Gastroesophageal sphincter (tissue), 4 donors: ENCODE data around the gene ADAR. TPM values are rescaled to one million over a fixed set of nuclear protein-coding genes. Genes with fewer than 3 reads are reported as not detected.

Source experiments
- ATAC-seq: fragments of 150-250 bp; one replicate; pipeline ENCODE4 v1.9.1; 2016; ENCODE audit warnings: mild to moderate bottlenecking, moderate library complexity
- H3K27ac ChIP-seq, 4 donors: fragments of 200-600 bp; sonication (generic) in 3 of 4; 1 replicate in 3 of 4; 2 replicates in 1 of 4; pipeline ENCODE4 v1.5.1; 2016 to 2019
- H3K27me3 ChIP-seq: fragments of 200-600 bp; sonication (generic); one replicate; pipeline ENCODE4 v1.5.1; 2019
- H3K36me3 ChIP-seq, 2 donors: fragments of 200-600 bp; sonication (generic); one replicate each; pipeline ENCODE4 v1.5.1; 2019; ENCODE audit warnings: control low read depth in 1 of 2
- H3K4me1 ChIP-seq, 3 donors: fragments of 200-600 bp; sonication (generic); 1 replicate in 2 of 3; 2 replicates in 1 of 3; pipeline ENCODE4 v1.5.1; 2016 to 2019; ENCODE audit warnings: control low read depth in 2 of 3
- H3K4me3 ChIP-seq, 2 donors: fragments of 200-600 bp; sonication (generic); one replicate each; pipeline ENCODE4 v1.5.1; 2019; ENCODE audit warnings: mild to moderate bottlenecking in 1 of 2, moderate library complexity in 1 of 2
- H3K9me3 ChIP-seq, 3 donors: fragments of 200-600 bp; sonication (generic); one replicate each; pipeline ENCODE4 v1.5.1; 2017 to 2019; ENCODE audit warnings: control low read depth in 2 of 3
- EP300 ChIP-seq: sonication (generic); formaldehyde crosslinking; IDR thresholded peaks from one replicate; pipeline ENCODE4 v1.6.1; 2017; ENCODE audit warnings: antibody characterized with exemption, mild to moderate bottlenecking
- POLR2A ChIP-seq, 2 donors: fragments of 450-650 bp; IDR thresholded peaks; one replicate each; pipeline ENCODE4 v1.6.1; 2017; ENCODE audit warnings: antibody characterized with exemption in 2 of 2, mild to moderate bottlenecking in 2 of 2, moderate library complexity in 1 of 2
- POLR2AphosphoS5 ChIP-seq: sonication (generic); formaldehyde crosslinking; IDR thresholded peaks from one replicate; pipeline ENCODE4 v1.6.1; 2017; ENCODE audit warnings: antibody characterized with exemption
- WGBS, 2 donors: methylation state at CpG; one replicate each; pipeline ENCODE4 v1.1.5; 2018; ENCODE audit warnings: low coverage in 1 of 2; 5-methylcytosine and 5-hydroxymethylcytosine counted together
- total RNA-seq, 4 donors: library from RNA; depleted of rRNA; stranded (reverse); fragments of >200 nt; gene quantifications; one replicate each; pipeline ENCODE4 v1.1.0, GENCODE V29; 2016
- TF ChIP-seq, protein P1 (sequence below), 4 experiments: fragments of 200-600 bp in 2 of 4; fragments of 450-650 bp in 2 of 4; sonication (generic) in 1 of 4; IDR thresholded peaks; one replicate each; pipeline ENCODE4 v1.5.1; 2017 to 2019; ENCODE audit warnings: antibody characterized with exemption in 4 of 4, mild to moderate bottlenecking in 2 of 4, moderate library complexity in 2 of 4

Gene ADAR
- total RNA-seq, 4 donors from 2014 or later, result 71.0 to 108 (median 90.4) TPM

DNA sequence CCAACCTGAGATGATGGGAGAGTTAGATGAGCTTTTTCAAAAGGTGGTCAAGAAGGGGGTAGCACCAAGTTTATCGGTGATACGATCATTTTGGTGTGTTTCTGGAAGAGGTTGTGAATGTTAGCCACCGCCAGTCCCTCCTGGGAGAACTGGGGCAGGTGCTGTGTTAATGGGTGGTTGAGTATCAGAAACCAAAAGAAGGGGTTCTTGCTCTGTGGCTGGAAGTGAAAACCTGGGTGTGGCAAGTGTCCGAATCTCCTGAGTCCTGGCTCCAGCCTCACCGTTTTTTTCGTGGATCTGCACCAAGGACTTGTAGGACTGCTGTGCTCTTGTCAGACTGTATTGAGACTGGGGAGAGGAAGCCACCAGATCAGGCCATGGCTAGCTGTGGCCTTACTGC lies 57.3 kb downstream of the ADAR start:
- no peak for ATAC-seq
- Histone ChIP-seq H3K4me3 (no peak overlapping the region), H3K4me1 (peaks cover 0 to 40% (median 8%) of the 10 kb centered on the region in 3 donors), H3K27me3 (no peaks in the 10 kb centered on the region), H3K27ac (no peak overlapping the region), H3K36me3 (peaks cover 0 to 72% of the 10 kb centered on the region in 2 donors), H3K9me3 (no peaks in the 10 kb centered on the region)
- TF ChIP-seq, protein P1, sequence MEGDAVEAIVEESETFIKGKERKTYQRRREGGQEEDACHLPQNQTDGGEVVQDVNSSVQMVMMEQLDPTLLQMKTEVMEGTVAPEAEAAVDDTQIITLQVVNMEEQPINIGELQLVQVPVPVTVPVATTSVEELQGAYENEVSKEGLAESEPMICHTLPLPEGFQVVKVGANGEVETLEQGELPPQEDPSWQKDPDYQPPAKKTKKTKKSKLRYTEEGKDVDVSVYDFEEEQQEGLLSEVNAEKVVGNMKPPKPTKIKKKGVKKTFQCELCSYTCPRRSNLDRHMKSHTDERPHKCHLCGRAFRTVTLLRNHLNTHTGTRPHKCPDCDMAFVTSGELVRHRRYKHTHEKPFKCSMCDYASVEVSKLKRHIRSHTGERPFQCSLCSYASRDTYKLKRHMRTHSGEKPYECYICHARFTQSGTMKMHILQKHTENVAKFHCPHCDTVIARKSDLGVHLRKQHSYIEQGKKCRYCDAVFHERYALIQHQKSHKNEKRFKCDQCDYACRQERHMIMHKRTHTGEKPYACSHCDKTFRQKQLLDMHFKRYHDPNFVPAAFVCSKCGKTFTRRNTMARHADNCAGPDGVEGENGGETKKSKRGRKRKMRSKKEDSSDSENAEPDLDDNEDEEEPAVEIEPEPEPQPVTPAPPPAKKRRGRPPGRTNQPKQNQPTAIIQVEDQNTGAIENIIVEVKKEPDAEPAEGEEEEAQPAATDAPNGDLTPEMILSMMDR (IDR thresholded peaks at IDR 0.05), result no peak
- no peak for TF ChIP-seq POLR2A (IDR thresholded peaks at IDR 0.05)
- TF ChIP-seq EP300, result no peak
- no peak for TF ChIP-seq POLR2AphosphoS5
- 67 to 72% methylated on average over 3 to 4 of the region's 6 CpGs for WGBS, 2 donors

DNA sequence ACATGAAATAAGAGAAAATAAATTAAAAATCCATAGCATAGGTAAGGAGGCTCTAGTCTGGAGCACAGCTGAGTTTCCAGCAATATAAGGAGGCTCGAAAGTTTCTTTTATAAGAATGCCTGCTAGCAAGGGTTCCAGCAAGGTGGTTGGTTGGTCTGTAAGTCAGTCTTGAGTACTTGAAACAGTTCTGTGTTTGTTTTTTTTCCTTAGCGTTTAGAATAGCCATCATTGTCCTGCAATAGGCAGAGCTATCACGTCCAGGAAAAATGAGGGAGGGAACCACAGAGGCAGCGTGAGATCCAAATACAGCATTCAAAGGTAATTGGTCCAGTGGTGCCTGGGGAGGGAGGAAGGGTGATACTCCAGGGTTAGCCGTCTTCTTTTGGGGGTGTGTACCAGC lies 57.9 kb downstream of the ADAR start:
- Histone ChIP-seq H3K27ac (no peak overlapping the region), H3K9me3 (no peaks in the 10 kb centered on the region), H3K4me3 (no peak overlapping the region), H3K27me3 (no peaks in the 10 kb centered on the region), H3K4me1 (peaks cover 0 to 34% (median 8%) of the 10 kb centered on the region in 3 donors), H3K36me3 (peaks cover 0 to 66% of the 10 kb centered on the region in 2 donors)
- WGBS, 2 donors, result 30 to 52% methylated on average over 3 to 5 of the region's 5 CpGs
- TF ChIP-seq POLR2AphosphoS5 (no peak), POLR2A (IDR thresholded peaks at IDR 0.05) (no peak), EP300 (no peak)
- TF ChIP-seq, protein P1 (IDR thresholded peaks at IDR 0.05), result no peak
- ATAC-seq, result no peak

DNA sequence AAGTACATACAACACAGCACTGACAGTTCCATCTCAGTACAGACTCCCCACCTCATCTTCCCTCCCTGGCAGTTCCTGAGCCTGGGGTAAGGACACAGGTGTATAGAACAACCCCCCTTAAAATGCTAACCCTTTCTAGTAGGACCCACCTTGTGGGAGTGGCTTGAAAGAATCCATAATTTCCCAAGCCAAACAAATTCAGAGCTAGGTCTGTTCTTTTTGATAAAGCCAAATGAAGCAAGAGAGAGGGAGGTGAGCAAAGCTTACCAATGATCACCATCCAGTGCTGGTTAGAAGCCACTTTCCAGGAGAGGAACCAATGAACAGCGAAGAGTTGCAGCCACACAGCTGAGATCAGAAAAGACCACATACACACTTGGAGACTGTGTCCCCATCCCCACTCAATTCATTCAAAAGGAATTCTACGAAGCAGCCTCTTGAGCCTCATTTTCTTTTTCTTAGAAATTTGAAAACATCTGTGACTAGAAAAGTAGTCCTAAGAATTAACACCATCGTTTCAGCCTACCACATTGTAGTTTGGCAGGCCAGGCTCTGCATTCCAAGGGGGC lies 58.7 kb downstream of the ADAR start:
- no peaks in the 10 kb centered on the region for H3K27me3 ChIP-seq
- no peaks in the 10 kb centered on the region for H3K9me3 ChIP-seq
- peak overlapping the region in 1 of 4 donors; percentile 12 for H3K27ac ChIP-seq
- TF ChIP-seq EP300 (no peak), POLR2AphosphoS5 (no peak), POLR2A (IDR thresholded peaks at IDR 0.05) (no peak)
- TF ChIP-seq, protein P1 (IDR thresholded peaks at IDR 0.05), result no peak
- WGBS, 2 donors, result 63 to 73% methylated on average over 2 to 3 of the region's 3 CpGs
- no peak for ATAC-seq
- H3K36me3 ChIP-seq, result peaks cover 0 to 58% of the 10 kb centered on the region in 2 donors
- H3K4me3 ChIP-seq, result no peak overlapping the region
- H3K4me1 ChIP-seq, result peaks cover 0 to 29% (median 8%) of the 10 kb centered on the region in 3 donors

DNA sequence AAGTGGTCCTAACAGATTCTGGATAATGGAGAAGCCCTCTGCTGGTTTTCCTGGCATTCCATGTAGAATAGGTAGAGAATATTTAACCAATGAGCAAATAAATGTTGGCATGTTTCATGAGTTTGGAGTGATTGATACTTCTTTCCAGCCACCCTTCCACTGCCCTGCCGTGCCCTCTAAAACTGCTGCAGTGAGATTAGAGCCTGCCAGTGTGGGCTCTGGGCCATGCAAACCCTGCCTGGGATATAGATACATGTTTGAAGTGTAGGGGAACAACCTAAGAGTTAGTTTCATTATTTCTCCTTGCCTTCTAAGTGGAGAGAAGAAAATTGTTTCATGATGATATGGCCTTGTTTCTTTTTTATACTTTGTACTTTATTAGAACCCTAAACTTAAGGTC lies 60.0 kb downstream of the ADAR start:
- 44% methylated on average over 1 of the region's 1 CpG; no CpG with 5 or more reads in 1 of the 2 donors for WGBS, 2 donors
- H3K4me1 ChIP-seq, result peaks cover 0 to 17% (median under 1%) of the 10 kb centered on the region in 3 donors
- no peak overlapping the region for H3K27ac ChIP-seq
- ATAC-seq, result no peak
- no peaks in the 10 kb centered on the region for H3K9me3 ChIP-seq
- no peak overlapping the region for H3K4me3 ChIP-seq
- H3K27me3 ChIP-seq, result peaks cover 9% of the 10 kb centered on the region
- TF ChIP-seq POLR2AphosphoS5 (no peak), POLR2A (IDR thresholded peaks at IDR 0.05) (no peak), EP300 (no peak)
- TF ChIP-seq, protein P1 (IDR thresholded peaks at IDR 0.05), result no peak
- peaks cover 0 to 46% of the 10 kb centered on the region in 2 donors for H3K36me3 ChIP-seq

DNA sequence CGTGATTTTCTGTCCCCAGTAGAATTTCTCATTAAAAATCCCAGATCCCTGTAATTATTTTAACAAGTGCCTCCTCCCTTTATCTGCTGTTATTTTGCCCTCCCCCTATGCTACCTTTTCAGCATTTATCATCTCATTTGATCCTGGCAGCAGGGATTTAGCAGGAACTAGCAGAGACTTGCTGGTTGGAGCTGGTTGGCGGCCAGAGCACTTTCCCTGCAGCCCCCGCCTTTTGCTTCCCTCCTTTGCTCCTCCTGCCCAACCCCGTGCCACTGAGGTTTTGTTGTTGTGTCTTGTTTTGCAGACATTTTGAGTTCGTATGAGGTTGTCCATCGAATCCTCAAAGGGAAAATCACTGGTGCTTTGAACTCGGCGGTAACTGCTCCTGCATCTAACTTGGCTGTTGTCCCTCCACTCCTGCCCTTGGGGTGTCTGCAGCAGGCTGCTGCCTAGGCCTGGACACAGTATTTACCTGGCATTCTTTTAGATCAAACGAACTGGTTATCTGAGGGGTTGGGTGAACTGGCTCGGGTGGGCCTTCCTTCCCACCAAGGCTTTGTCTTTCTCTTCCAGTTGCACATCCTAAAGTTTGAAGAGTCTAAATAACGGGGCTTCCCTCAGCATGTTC lies 60.8 kb downstream of the ADAR start:
- Histone ChIP-seq H3K27ac (no peak overlapping the region), H3K4me3 (no peak overlapping the region), H3K36me3 (peaks cover 0 to 38% of the 10 kb centered on the region in 2 donors), H3K4me1 (peaks cover 0 to 9% (median 0%) of the 10 kb centered on the region in 3 donors), H3K9me3 (no peaks in the 10 kb centered on the region), H3K27me3 (peaks cover 11% of the 10 kb centered on the region)
- TF ChIP-seq, protein P1 (IDR thresholded peaks at IDR 0.05), result no peak
- TF ChIP-seq POLR2AphosphoS5 (no peak), POLR2A (IDR thresholded peaks at IDR 0.05) (no peak), EP300 (no peak)
- ATAC-seq, result no peak
- 53 to 77% methylated on average over 6 to 10 of the region's 11 CpGs for WGBS, 2 donors
